OCI-LY3 (cell line): ENCODE data around the gene VAV3.
A peak's percentile ranks its signal among the peaks of the same experiment; 100 is the strongest.

ENCODE experiments used
- H2AFZ ChIP-seq: fragments of 200-600, 300-600 bp; shearing (Covaris generic); 2 replicates; pipeline ENCODE4 v1.6.0; 2014; ENCODE audit warnings: antibody characterized with exemption, low read depth, low read length
- H3K27ac ChIP-seq: fragments of 200-600, 300-600 bp; sonication (generic); 2 replicates; pipeline ENCODE4 v1.5.1; 2014; ENCODE audit warnings: mild to moderate bottlenecking, low read length, moderate library complexity, mixed read lengths
- H3K27me3 ChIP-seq: fragments of 200-600, 300-600 bp; sonication (generic); 2 replicates; pipeline ENCODE4 v1.6.1; 2014; ENCODE audit warnings: low read depth, low read length, mixed read lengths
- H3K36me3 ChIP-seq: fragments of 200-600, 300-600 bp; sonication (generic); replicated peaks from 2 replicates; pipeline ENCODE3; 2014; ENCODE audit warnings: low read depth, low read length, mixed read lengths
- H3K4me1 ChIP-seq: fragments of 300-600, 200-600 bp; sonication (generic); 2 replicates; pipeline ENCODE4 v1.6.1; 2014; ENCODE audit warnings: low read length, mixed read lengths
- H3K4me2 ChIP-seq: fragments of 200-600, 300-600 bp; sonication (generic); 2 replicates; pipeline ENCODE4 v1.6.1; 2014; ENCODE audit warnings: low read length, mixed read lengths
- H3K4me3 ChIP-seq: fragments of 300-600, 200-600 bp; sonication (generic); 2 replicates; pipeline ENCODE4 v1.5.1; 2014; ENCODE audit warnings: antibody characterized with exemption, mild to moderate bottlenecking, low read length, moderate library complexity
- H3K79me2 ChIP-seq: fragments of 300-600, 200-600 bp; shearing (Covaris generic); 2 replicates; pipeline ENCODE4 v1.6.1; 2014; ENCODE audit warnings: mild to moderate bottlenecking, low read length, mixed read lengths
- H3K9ac ChIP-seq: fragments of 300-600, 200-600 bp; shearing (Covaris generic); 2 replicates; pipeline ENCODE4 v1.6.0; 2014; ENCODE audit warnings: mild to moderate bottlenecking, low read length, moderate library complexity
- H3K9me3 ChIP-seq: fragments of 200-600, 300-600 bp; shearing (Covaris generic); 2 replicates; pipeline ENCODE4 v1.6.1; 2014; ENCODE audit warnings: low read length, mixed read lengths; ENCODE audit not compliant: insufficient read depth
- H4K20me1 ChIP-seq: fragments of 200-600, 300-600 bp; sonication (generic); 2 replicates; pipeline ENCODE4 v1.6.1; 2016; ENCODE audit warnings: low read length, mixed read lengths; ENCODE audit not compliant: insufficient read depth
- EZH2phosphoT487 ChIP-seq: fragments of 200-600 bp; shearing (Covaris generic); IDR thresholded peaks from 2 replicates; pipeline ENCODE4 v1.6.1; 2018; ENCODE audit warnings: antibody characterized with exemption, mixed run types, low read depth
- TF ChIP-seq, protein P1 (sequence below): fragments of 200-600, 300-600 bp; sonication (generic); IDR thresholded peaks from 2 replicates; pipeline ENCODE4 v1.5.1; 2014; ENCODE audit warnings: antibody characterized with exemption, low read length, low read depth

The VAV3 gene

DNA sequence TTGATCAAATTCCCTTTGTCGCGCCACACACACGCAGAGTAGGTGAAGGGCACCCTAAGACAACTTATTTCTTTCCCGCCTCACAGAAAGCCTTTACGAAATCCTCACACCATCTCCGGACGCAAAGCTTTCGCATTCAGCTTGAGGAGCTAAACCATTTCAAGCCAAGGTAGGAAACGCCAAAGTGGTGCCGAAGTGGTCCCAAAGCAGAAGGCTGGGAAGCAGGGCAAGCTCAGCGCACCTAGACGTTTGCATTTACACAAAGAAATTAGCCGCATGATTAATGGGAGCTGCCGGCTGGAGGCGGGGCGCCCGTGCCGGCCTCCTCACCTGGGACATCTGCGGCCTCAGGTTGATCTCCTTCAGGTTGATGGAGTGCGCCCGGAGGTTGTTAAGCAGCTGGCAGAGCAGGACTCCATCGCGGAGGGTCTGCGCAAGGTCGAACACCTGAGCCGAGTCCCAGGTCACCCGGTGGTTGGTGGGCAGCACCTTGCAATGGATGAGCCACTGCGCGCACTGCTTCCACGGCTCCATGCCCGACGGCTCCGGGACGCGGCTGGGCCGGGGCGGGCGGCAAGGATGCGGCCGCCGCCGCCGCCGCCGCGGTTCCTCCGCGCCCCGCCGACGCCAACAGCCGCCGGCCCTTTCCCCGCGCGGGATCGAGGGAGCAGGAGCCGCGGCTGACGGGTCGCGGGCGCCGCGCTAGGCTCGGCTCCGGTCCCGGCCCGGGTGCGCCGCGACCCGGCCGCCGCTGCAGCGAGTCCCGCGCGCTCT lies 457 bp downstream of the VAV3 start:
- H3K4me2 ChIP-seq = peak overlapping the region; percentile 98
- H3K27me3 ChIP-seq = peaks cover 9% of the 10 kb centered on the region; the same call in 1 of the 2 replicates
- H3K79me2 ChIP-seq = no peaks in the 10 kb centered on the region
- H3K36me3 ChIP-seq = no peaks in the 10 kb centered on the region
- H3K9ac ChIP-seq = peak overlapping the region; percentile 44
- TF ChIP-seq EZH2phosphoT487 = no peak
- TF ChIP-seq, protein P1, sequence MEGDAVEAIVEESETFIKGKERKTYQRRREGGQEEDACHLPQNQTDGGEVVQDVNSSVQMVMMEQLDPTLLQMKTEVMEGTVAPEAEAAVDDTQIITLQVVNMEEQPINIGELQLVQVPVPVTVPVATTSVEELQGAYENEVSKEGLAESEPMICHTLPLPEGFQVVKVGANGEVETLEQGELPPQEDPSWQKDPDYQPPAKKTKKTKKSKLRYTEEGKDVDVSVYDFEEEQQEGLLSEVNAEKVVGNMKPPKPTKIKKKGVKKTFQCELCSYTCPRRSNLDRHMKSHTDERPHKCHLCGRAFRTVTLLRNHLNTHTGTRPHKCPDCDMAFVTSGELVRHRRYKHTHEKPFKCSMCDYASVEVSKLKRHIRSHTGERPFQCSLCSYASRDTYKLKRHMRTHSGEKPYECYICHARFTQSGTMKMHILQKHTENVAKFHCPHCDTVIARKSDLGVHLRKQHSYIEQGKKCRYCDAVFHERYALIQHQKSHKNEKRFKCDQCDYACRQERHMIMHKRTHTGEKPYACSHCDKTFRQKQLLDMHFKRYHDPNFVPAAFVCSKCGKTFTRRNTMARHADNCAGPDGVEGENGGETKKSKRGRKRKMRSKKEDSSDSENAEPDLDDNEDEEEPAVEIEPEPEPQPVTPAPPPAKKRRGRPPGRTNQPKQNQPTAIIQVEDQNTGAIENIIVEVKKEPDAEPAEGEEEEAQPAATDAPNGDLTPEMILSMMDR = no peak
- H3K9me3 ChIP-seq = no peaks in the 10 kb centered on the region
- H3K4me1 ChIP-seq = peaks cover 9% of the 10 kb centered on the region
- peak overlapping the region; percentile 96 for H3K4me3 ChIP-seq
- peak overlapping the region; percentile 91 for H2AFZ ChIP-seq
- H4K20me1 ChIP-seq = no peaks in the 10 kb centered on the region
- no peak overlapping the region for H3K27ac ChIP-seq

DNA sequence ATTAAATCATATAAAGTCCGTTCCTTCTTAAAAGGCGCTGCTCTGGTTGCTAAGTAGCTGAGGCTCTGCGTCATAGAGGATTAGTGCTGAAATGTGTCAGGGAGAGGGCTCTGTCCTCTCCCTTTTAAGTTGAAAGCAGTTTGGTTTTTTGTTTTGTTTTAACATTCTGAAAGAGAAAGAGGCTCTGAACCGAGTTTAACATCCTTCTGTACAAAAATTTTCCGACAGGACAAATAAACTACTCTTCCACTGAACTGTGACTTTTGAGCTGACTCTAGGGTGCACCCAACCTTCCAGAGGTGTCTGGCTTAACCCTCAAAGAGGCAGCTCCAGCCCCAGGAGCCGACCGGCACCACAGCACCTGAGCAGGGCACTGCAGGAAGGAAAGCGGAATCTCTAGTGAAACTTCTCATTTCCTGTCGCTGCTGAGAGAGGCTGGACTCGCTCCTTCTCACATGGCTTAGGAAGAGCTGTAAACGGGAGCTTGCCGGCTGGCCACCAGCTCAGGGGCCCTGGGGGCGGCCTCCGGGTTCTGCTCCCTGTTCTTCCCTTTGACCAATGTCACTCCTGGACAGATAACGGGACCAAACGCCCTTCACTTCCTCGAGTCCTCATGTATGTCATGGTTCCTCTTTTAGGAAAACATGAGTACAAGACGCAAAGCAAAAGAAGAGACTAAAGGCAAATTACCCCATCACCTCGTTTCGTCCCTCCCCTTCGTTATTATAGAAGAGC lies 1.2 kb downstream of the VAV3 start:
- Histone ChIP-seq H3K9ac (peak overlapping the region; percentile 44), H3K36me3 (no peaks in the 10 kb centered on the region), H3K4me1 (peaks cover 9% of the 10 kb centered on the region), H3K9me3 (no peaks in the 10 kb centered on the region), H3K4me3 (peak overlapping the region; percentile 96), H2AFZ (peak overlapping the region; percentile 91), H3K4me2 (peak overlapping the region; percentile 98), H3K27me3 (peaks cover 9% of the 10 kb centered on the region; the same call in 1 of the 2 replicates), H3K79me2 (no peaks in the 10 kb centered on the region), H4K20me1 (no peaks in the 10 kb centered on the region), H3K27ac (peak overlapping the region; percentile 37; the same call in 1 of the 2 replicates)
- TF ChIP-seq EZH2phosphoT487 = no peak
- TF ChIP-seq, protein P1 = no peak

DNA sequence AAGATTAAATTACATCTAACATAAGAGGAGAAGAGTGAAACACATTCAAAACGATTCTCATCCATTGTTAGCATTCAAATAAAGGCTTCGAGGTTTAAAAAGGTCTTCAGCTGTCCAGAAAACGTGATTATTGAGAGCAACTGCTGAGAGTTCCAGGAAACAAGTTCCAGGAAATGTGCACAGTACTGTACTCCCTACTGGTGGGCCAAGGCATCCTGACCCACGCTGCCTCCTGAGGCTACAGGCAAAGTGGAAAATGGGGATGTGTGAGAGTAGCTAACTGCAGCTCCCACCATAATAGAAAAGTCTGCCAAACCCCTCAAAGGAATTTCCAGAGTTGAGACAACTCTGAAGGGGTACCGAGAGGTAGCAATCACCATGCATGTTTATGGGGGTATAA lies 2.0 kb downstream of the VAV3 start:
- H3K9ac ChIP-seq = no peak overlapping the region
- no peak for TF ChIP-seq EZH2phosphoT487
- TF ChIP-seq, protein P1 = no peak
- no peaks in the 10 kb centered on the region for H3K79me2 ChIP-seq
- H3K27ac ChIP-seq = no peak overlapping the region
- H3K4me1 ChIP-seq = peaks cover 9% of the 10 kb centered on the region
- peaks cover 9% of the 10 kb centered on the region; the same call in 1 of the 2 replicates for H3K27me3 ChIP-seq
- H3K4me2 ChIP-seq = peak overlapping the region; percentile 98
- no peak overlapping the region for H2AFZ ChIP-seq
- peak overlapping the region; percentile 96; the same call in 1 of the 2 replicates for H3K4me3 ChIP-seq
- no peaks in the 10 kb centered on the region for H4K20me1 ChIP-seq
- H3K9me3 ChIP-seq = no peaks in the 10 kb centered on the region
- no peaks in the 10 kb centered on the region for H3K36me3 ChIP-seq
